ENCODE measurements around the gene BCL2L11.
A peak's percentile ranks its signal among the peaks of the same experiment; 100 is the strongest.

DNA sequence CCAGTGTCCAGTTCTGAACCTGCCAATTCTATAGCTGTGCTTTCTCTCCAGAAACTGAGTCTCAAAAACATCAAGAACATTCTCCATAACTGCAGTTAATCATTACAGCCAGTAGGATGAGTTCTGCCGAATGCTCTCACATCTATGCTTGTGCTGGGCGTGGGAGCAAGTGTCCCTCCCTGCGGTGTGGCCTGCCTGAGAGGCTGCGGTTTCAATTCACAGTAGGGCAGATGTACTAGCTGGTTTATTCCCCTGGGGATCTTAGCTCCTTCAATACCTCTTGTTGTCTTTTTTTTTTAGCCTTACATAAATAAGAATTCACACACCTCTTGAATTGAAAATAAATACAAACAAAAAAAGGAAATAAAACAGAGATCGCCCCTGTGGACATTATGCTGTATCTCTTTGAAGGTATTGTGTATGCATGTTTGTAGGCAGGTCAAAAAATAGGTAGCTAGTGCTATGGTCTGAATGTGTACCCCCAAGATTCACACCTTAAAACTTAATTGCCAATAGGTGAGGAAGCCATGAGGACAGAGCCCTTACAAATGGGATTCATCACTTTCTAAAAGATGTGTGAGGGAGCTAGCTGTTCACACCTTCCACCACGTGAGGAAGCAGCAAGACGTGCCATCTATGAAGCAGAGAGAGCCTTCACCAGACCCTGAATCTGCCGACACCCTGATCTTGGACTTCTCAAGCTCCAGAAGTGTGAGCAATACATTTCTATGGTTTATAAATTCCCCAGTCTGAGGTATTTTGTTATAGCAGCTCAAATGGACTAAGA lies 74.3 kb downstream of the BCL2L11 start:
- TF ChIP-seq, protein P1, sequence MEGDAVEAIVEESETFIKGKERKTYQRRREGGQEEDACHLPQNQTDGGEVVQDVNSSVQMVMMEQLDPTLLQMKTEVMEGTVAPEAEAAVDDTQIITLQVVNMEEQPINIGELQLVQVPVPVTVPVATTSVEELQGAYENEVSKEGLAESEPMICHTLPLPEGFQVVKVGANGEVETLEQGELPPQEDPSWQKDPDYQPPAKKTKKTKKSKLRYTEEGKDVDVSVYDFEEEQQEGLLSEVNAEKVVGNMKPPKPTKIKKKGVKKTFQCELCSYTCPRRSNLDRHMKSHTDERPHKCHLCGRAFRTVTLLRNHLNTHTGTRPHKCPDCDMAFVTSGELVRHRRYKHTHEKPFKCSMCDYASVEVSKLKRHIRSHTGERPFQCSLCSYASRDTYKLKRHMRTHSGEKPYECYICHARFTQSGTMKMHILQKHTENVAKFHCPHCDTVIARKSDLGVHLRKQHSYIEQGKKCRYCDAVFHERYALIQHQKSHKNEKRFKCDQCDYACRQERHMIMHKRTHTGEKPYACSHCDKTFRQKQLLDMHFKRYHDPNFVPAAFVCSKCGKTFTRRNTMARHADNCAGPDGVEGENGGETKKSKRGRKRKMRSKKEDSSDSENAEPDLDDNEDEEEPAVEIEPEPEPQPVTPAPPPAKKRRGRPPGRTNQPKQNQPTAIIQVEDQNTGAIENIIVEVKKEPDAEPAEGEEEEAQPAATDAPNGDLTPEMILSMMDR (conservative IDR thresholded peaks at IDR 0.05 in 1 of 2, IDR thresholded peaks at IDR 0.05 in 1 of 2; ENCODE audit: extremely low read depth in 1 of 2, insufficient read depth in 1 of 2, low read depth in 1 of 2, low read length in 2 of 2) = peak in 1 of 2 donors; percentile 8
- TF ChIP-seq EZH2 (IDR thresholded peaks at IDR 0.05; ENCODE audit: borderline replicate concordance, low read length) = no peak

Measured in mammary epithelial cell (primary cell).